Measurements from ENCODE around the gene GNAI3.
A peak's percentile ranks its signal among the peaks of the same experiment; 100 is the strongest.

GNAI3 gene

GRCh38 chr1:109641861-109642260, 93.4 kb downstream of the GNAI3 start:
- TF ChIP-seq CREB1 (IDR thresholded peaks at IDR 0.05; ENCODE audit: low read depth) (no peak), TEAD4 (IDR thresholded peaks at IDR 0.05) (no peak), TCF12 (IDR thresholded peaks at IDR 0.05; ENCODE audit: low read depth) (no peak), TAF1 (IDR thresholded peaks at IDR 0.05; ENCODE audit: low read depth) (no peak), FOXM1 (IDR thresholded peaks at IDR 0.05; ENCODE audit: borderline replicate concordance, low read depth) (no peak), NFIC (IDR thresholded peaks at IDR 0.05) (no peak), EP300 (IDR thresholded peaks at IDR 0.05; ENCODE audit: borderline replicate concordance) (no peak), USF1 (IDR thresholded peaks at IDR 0.05) (no peak), MAX (IDR thresholded peaks at IDR 0.05) (no peak), RAD21 (IDR thresholded peaks at IDR 0.05; ENCODE audit: low read depth) (no peak), YY1 (IDR thresholded peaks at IDR 0.05; ENCODE audit: low read depth) (no peak), CEBPB (IDR thresholded peaks at IDR 0.05) (no peak), ZBTB7A (IDR thresholded peaks at IDR 0.05; ENCODE audit: low read depth) (no peak), REST (IDR thresholded peaks at IDR 0.05; ENCODE audit: low read depth) (no peak), EGR1 (IDR thresholded peaks at IDR 0.05) (no peak)

GRCh38 chr1:109642626-109643025, 94.2 kb downstream of the GNAI3 start:
- TF ChIP-seq NFIC (IDR thresholded peaks at IDR 0.05) (no peak), TCF12 (IDR thresholded peaks at IDR 0.05; ENCODE audit: low read depth) (no peak), CREB1 (IDR thresholded peaks at IDR 0.05; ENCODE audit: low read depth) (no peak), EP300 (IDR thresholded peaks at IDR 0.05; ENCODE audit: borderline replicate concordance) (no peak), CEBPB (IDR thresholded peaks at IDR 0.05) (no peak), USF1 (IDR thresholded peaks at IDR 0.05) (no peak), YY1 (IDR thresholded peaks at IDR 0.05; ENCODE audit: low read depth) (no peak), ZBTB7A (IDR thresholded peaks at IDR 0.05; ENCODE audit: low read depth) (no peak), MAX (IDR thresholded peaks at IDR 0.05) (no peak), TEAD4 (IDR thresholded peaks at IDR 0.05) (no peak), EGR1 (IDR thresholded peaks at IDR 0.05) (no peak), FOXM1 (IDR thresholded peaks at IDR 0.05; ENCODE audit: borderline replicate concordance, low read depth) (no peak), RAD21 (IDR thresholded peaks at IDR 0.05; ENCODE audit: low read depth) (no peak), REST (IDR thresholded peaks at IDR 0.05; ENCODE audit: low read depth) (no peak), TAF1 (IDR thresholded peaks at IDR 0.05; ENCODE audit: low read depth) (no peak)

GRCh38 chr1:109643385-109644230, 95.2 kb downstream of the GNAI3 start:
- TF ChIP-seq RAD21 (IDR thresholded peaks at IDR 0.05; ENCODE audit: low read depth) (peak; percentile 91), TCF12 (IDR thresholded peaks at IDR 0.05; ENCODE audit: low read depth) (no peak)

- TF ChIP-seq EGR1 (IDR thresholded peaks at IDR 0.05) (no peak), CEBPB (IDR thresholded peaks at IDR 0.05) (no peak), CREB1 (IDR thresholded peaks at IDR 0.05; ENCODE audit: low read depth) (no peak), MAX (IDR thresholded peaks at IDR 0.05) (no peak), ZBTB7A (IDR thresholded peaks at IDR 0.05; ENCODE audit: low read depth) (no peak)
These were observed 96.3 kb downstream of the GNAI3 start for GRCh38 chr1:109644670-109645069.

GRCh38 chr1:109649491-109649914, 101.1 kb downstream of the GNAI3 start:
- no peak for TF ChIP-seq TCF12 (IDR thresholded peaks at IDR 0.05; ENCODE audit: low read depth)
- no peak for TF ChIP-seq REST (IDR thresholded peaks at IDR 0.05; ENCODE audit: low read depth)
- no peak for TF ChIP-seq YY1 (IDR thresholded peaks at IDR 0.05; ENCODE audit: low read depth)
- no peak for TF ChIP-seq TEAD4 (IDR thresholded peaks at IDR 0.05)
- no peak for TF ChIP-seq RAD21 (IDR thresholded peaks at IDR 0.05; ENCODE audit: low read depth)
- TF ChIP-seq MAX (IDR thresholded peaks at IDR 0.05), result no peak
- TF ChIP-seq EGR1 (IDR thresholded peaks at IDR 0.05), result no peak
- no peak for TF ChIP-seq ZBTB7A (IDR thresholded peaks at IDR 0.05; ENCODE audit: low read depth)

Data from Ishikawa (cell line).